ENCODE data around the gene XAGE1B. TPM values are rescaled to one million over a fixed set of nuclear protein-coding genes. Genes with fewer than 3 reads are reported as not detected.
"Not testable (repeated sequence)": the region's sequence is repeated elsewhere in the genome, so short reads cannot be mapped to it uniquely, and the experiment has no call there.

The XAGE1B gene, protein sequence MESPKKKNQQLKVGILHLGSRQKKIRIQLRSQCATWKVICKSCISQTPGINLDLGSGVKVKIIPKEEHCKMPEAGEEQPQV
- not detected for total RNA-seq

- H3K36me3 Mint-ChIP-seq, H3K27ac Mint-ChIP-seq, DNase-seq, H3K9me3 Mint-ChIP-seq, H3K27me3 Mint-ChIP-seq, H3K4me3 Mint-ChIP-seq, H3K4me1 Mint-ChIP-seq: not testable (repeated sequence)
Measured at GRCh38 chrX:52516987-52517325, at the start of gene XAGE1B. Gene XAGE1B, minus strand, starts transcription at chrX:52517063. Its CDS starts 1,536 bp downstream, at chrX:52515527.

GRCh38 chrX:52563105-52563504 is 46.2 kb upstream of the XAGE1B start:
- no peak overlapping the region for H3K4me3 Mint-ChIP-seq
- no peaks in the 10 kb centered on the region for H3K36me3 Mint-ChIP-seq
- H3K4me1 Mint-ChIP-seq, result no peaks in the 10 kb centered on the region
- no peaks in the 10 kb centered on the region for H3K9me3 Mint-ChIP-seq
- H3K27me3 Mint-ChIP-seq, result no peaks in the 10 kb centered on the region
- H3K27ac Mint-ChIP-seq, result no peak overlapping the region
- no peak for DNase-seq

- Mint-ChIP-seq H3K9me3 (no peaks in the 10 kb centered on the region), H3K4me3 (no peak overlapping the region), H3K27ac (no peak overlapping the region), H3K36me3 (no peaks in the 10 kb centered on the region), H3K27me3 (no peaks in the 10 kb centered on the region), H3K4me1 (no peaks in the 10 kb centered on the region)
- DNase-seq, result no peak
Measured at GRCh38 chrX:52558140-52558539, 41.3 kb upstream of the XAGE1B start.

- Mint-ChIP-seq H3K9me3 (no peaks in the 10 kb centered on the region), H3K4me3 (no peak overlapping the region), H3K27ac (no peak overlapping the region), H3K27me3 (no peaks in the 10 kb centered on the region), H3K4me1 (no peaks in the 10 kb centered on the region), H3K36me3 (no peaks in the 10 kb centered on the region)
- no peak for DNase-seq
Measured at GRCh38 chrX:52556741-52557140, 39.9 kb upstream of the XAGE1B start.

DNA sequence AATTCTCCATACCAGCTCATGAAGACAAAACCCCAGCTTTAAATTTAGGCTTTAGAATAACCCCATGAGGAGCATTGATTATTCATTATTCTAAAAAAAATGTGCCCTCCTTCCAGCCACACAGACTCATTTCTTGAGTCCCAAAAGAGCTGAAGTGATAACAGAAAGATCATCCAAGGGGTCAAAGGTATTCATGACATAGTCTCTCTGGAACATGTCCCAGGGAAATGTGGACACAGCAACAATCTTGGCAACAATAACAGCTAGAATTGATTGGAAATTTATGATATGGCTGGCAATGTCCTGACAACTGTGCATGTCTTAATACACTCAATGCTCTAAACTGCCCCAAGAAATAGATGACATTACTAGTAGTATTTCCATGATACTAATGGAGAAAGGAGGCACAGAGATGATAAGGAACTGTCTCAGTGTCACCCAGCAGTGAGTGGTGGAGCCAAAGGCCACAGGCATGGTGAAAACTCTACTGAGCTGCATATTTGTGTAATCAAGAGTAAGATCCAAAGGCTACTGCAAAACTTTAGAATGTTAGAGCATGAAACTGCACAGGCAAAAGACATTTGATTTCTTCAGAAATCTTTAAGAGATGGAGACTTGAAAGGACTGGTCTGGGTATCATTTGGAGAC is 37.3 kb upstream of the XAGE1B start:
- Mint-ChIP-seq H3K9me3 (no peaks in the 10 kb centered on the region), H3K27me3 (no peaks in the 10 kb centered on the region)
- no peak for DNase-seq

GRCh38 chrX:52548769-52549168 is 31.9 kb upstream of the XAGE1B start:
- not testable (repeated sequence) for H3K4me3 Mint-ChIP-seq, H3K27ac Mint-ChIP-seq, H3K9me3 Mint-ChIP-seq, H3K27me3 Mint-ChIP-seq, DNase-seq, H3K36me3 Mint-ChIP-seq, H3K4me1 Mint-ChIP-seq

More for the DNA sequence above, 37.3 kb upstream of the XAGE1B start:
- Mint-ChIP-seq H3K27ac (no peak overlapping the region), H3K4me3 (no peak overlapping the region), H3K4me1 (no peaks in the 10 kb centered on the region), H3K36me3 (no peaks in the 10 kb centered on the region)

DNA sequence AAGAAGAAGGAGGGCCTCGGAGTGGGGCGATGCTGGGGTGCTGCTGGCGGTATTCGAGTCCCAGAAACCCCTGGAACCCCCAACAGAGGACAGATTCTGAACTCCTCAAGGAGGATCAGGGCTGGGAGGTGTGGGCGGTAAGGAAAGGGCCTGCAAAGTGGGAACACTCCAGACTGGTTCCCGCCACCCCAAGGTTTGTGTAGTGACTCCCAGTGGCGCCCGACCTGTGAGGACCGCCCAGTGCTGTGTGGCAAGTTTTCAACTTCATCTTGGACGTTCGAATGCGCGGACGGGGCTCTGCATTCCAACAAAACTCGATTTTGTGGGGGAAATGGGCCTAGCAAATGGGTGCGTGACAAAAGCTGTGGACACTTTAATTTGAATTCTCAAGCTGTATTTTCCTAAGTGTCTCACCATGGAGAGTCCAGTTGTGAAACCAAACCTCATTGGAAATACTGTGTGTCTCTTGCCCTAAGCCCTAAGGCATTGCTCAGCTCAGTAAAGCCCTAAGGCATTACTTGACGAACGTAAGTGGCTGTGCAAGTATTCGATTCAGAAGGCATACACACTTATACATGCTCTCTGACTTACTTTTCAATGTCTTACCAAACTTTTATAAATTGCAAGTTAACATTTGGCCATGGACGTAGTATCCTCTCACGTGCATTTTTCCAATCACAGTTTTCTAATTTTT is 27.4 kb upstream of the XAGE1B start:
- H3K4me3 Mint-ChIP-seq, result no peak overlapping the region
- no peaks in the 10 kb centered on the region for H3K36me3 Mint-ChIP-seq
- no peaks in the 10 kb centered on the region for H3K27me3 Mint-ChIP-seq
- no peaks in the 10 kb centered on the region for H3K9me3 Mint-ChIP-seq
- no peaks in the 10 kb centered on the region for H3K4me1 Mint-ChIP-seq
- H3K27ac Mint-ChIP-seq, result no peak overlapping the region
- DNase-seq, result no peak

DNA sequence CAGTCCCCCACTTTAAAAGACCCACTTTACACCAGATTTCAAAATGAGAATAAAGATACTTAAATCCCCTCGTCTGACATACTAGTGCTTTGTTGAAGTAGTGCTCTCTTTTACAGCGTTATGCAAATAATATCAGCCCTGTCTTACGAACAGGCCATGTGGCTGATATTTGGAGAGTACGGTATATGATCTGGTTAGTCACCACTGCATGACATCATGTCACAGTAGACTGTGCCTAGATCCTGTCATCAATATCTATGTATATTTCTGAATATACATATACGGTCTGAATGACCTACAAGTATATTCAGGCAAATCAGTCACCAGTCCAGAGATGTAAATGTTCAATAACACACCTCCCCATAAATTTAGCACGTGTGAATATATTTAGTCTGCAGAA is 25.4 kb upstream of the XAGE1B start:
- no peaks in the 10 kb centered on the region for H3K27me3 Mint-ChIP-seq
- H3K27ac Mint-ChIP-seq, result no peak overlapping the region
- H3K4me1 Mint-ChIP-seq, result no peaks in the 10 kb centered on the region
- H3K36me3 Mint-ChIP-seq, result no peaks in the 10 kb centered on the region
- no peak overlapping the region for H3K4me3 Mint-ChIP-seq
- no peaks in the 10 kb centered on the region for H3K9me3 Mint-ChIP-seq
- DNase-seq, result no peak

DNA sequence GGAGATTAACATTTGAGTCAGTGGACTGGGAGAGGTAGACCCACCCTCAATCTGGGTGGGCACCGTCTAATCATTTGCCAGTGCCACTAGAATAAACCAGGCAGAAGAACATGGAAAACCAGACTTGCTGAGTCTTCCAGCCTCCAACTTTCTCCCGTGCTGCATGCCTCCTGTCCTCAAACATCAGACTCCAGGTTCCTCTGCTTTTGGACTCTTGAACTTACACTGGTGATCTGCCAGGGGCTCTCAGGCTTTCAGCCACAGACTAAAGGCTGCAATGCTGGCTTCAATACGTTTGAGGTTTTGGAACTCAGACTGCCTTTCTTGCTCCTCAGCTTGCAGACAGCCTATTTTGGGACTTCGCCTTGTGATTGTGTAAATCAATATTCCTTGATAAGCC is 24.2 kb upstream of the XAGE1B start:
- H3K4me1 Mint-ChIP-seq, H3K36me3 Mint-ChIP-seq, H3K9me3 Mint-ChIP-seq, DNase-seq, H3K27me3 Mint-ChIP-seq, H3K4me3 Mint-ChIP-seq, H3K27ac Mint-ChIP-seq: not testable (repeated sequence)

DNA sequence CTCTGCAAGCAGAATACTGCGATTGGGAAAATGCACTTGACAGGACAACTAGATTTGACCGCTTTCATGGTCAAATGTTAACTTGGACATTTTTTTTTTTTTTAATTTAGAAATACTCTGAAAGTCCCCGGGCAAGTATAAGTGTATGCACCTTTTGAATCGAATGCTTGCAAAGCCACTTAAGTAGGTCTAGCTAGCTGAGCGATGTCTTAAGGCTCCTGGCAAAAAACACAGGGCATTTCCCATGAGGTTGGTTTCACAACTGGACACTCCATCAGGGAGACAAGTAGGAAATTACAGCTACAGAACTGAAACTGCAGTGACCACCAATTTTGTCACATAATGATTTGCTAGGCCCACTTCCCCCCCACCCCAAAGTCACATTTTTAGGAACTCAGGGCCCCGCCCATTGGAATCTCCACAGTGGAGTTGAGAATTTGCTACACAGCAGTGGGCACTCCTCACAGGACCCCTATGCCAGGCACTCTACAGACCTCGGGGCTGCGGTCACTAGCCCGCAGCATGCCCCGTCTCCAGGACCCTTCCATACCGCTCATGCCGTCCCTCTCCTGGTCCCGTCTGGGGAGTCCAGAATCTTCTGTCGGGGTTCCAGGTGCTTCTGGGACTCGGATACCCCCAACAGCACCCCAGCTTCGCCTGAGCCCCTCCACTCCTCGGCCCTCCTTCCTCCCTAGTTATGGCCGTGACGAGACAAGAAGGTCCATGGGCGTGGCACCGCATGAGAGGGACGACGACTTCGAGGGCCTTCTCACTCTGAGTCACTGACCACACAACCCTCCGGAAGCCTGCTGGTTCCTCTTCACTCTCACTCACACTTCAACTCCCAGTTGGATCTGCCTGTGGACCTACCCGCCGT is 515 bp downstream of the XAGE1B start:
- DNase-seq, H3K27me3 Mint-ChIP-seq, H3K27ac Mint-ChIP-seq, H3K4me1 Mint-ChIP-seq, H3K4me3 Mint-ChIP-seq, H3K36me3 Mint-ChIP-seq, H3K9me3 Mint-ChIP-seq: not testable (repeated sequence)

DNA sequence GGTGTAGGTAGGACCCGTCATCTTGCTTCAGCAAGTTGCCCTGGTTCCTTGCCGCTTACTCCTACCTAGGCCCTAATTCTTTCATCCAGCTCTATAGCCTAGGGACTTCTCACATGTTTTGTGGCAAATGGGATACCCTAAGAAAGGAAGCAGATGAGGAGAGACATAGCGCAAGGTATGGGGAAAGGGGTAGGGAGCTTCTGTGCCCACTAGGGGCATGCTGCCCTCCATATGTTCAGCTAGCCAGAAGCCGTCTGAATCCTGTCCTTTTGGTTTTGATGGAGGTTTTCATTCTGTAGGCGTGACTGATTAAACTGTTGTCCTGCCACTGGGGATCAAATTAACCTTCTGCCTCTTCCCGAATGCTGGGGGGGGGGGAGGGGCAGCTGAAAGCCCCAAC is 5.7 kb downstream of the XAGE1B start:
- H3K27me3 Mint-ChIP-seq, result peaks cover 17% of the 10 kb centered on the region
- H3K27ac Mint-ChIP-seq, H3K36me3 Mint-ChIP-seq, H3K4me1 Mint-ChIP-seq, DNase-seq, H3K4me3 Mint-ChIP-seq, H3K9me3 Mint-ChIP-seq: not testable (repeated sequence)

DNA sequence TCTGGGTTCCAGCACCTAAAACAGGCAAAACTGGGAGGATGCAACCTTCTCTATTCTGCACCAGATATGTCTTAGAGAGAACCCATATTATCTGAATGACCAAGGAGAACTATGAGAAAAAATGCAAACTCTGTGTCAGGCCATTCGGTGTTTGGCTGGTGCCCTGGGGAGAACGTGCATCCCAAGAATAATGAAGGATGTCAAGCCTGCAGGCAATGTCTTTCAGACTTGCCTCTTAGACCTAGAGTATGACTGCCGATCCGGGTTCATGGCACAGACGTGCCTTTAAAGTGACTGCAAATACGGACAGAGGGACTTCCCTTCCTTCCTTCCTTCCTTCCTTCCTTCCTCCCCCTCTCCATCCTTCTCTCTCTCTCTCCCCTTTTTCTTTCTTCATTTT is 6.9 kb downstream of the XAGE1B start:
- Mint-ChIP-seq H3K36me3 (no peaks in the 10 kb centered on the region), H3K27me3 (peaks cover 17% of the 10 kb centered on the region), H3K27ac (no peak overlapping the region), H3K4me1 (no peaks in the 10 kb centered on the region), H3K9me3 (no peaks in the 10 kb centered on the region), H3K4me3 (no peak overlapping the region)
- DNase-seq, result no peak

- DNase-seq, result no peak
- Mint-ChIP-seq H3K27ac (no peak overlapping the region), H3K27me3 (peaks cover 17% of the 10 kb centered on the region), H3K9me3 (no peaks in the 10 kb centered on the region), H3K4me1 (no peaks in the 10 kb centered on the region), H3K4me3 (no peak overlapping the region), H3K36me3 (no peaks in the 10 kb centered on the region)
Measured at GRCh38 chrX:52507331-52507730, 9.5 kb downstream of the XAGE1B start.

GRCh38 chrX:52504551-52504950 is 12.3 kb downstream of the XAGE1B start:
- Mint-ChIP-seq H3K27ac (no peak overlapping the region), H3K27me3 (peaks cover 10% of the 10 kb centered on the region)

GRCh38 chrX:52501362-52501761 is 15.5 kb downstream of the XAGE1B start:
- H3K4me1 Mint-ChIP-seq, H3K36me3 Mint-ChIP-seq, DNase-seq, H3K9me3 Mint-ChIP-seq, H3K4me3 Mint-ChIP-seq, H3K27ac Mint-ChIP-seq, H3K27me3 Mint-ChIP-seq: not testable (repeated sequence)

More at GRCh38 chrX:52504551-52504950, 12.3 kb downstream of the XAGE1B start:
- Mint-ChIP-seq H3K4me1 (no peaks in the 10 kb centered on the region), H3K4me3 (no peak overlapping the region), H3K9me3 (no peaks in the 10 kb centered on the region), H3K36me3 (no peaks in the 10 kb centered on the region)
- DNase-seq, result no peak

Measured in activated naive CD8-positive, alpha-beta T cell treated with anti-CD3 and anti-CD28 coated beads for 36 hours (primary cell).